ENCODE measurements around the gene TENT4A.

Gene TENT4A

GRCh38 chr5:6673031-6673430, 40.2 kb upstream of the TENT4A start (continued):
- no peak for TF ChIP-seq CSDC2 (CRISPR knock-in tag; IDR thresholded peaks at IDR 0.05)
- TF ChIP-seq ISL1 (CRISPR knock-in tag; IDR thresholded peaks at IDR 0.05), result no peak
- no peak for TF ChIP-seq RARB (CRISPR knock-in tag; IDR thresholded peaks at IDR 0.05)
- TF ChIP-seq ZC3H10 (CRISPR knock-in tag; IDR thresholded peaks at IDR 0.05), result no peak
- TF ChIP-seq ARNTL (CRISPR knock-in tag; IDR thresholded peaks at IDR 0.05; ENCODE audit: borderline replicate concordance, low read depth), result no peak
- no peak for TF ChIP-seq BACH2 (CRISPR knock-in tag; IDR thresholded peaks at IDR 0.05; ENCODE audit: borderline replicate concordance)
- TF ChIP-seq TSHZ2 (CRISPR knock-in tag; IDR thresholded peaks at IDR 0.05), result no peak

DNA sequence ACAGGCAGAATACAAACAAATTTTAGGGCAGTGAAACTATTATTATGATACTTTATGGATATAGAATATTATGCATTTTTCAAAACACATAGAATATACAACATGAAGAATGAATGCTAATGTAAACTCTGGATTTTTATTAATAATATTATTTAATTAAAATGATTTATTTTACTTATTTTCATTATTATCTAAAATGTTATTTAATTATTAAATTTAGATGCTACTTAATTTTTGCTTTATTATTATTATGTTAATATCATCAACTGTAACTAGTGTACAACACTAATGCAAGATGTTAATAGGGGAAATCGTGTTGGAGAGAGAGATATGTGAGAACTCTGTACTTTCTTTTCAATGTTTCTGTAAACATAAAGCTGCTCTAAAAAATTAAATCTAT, 39.3 kb upstream of the TENT4A start:
- no peak for ATAC-seq
- TF ChIP-seq ESRRG (CRISPR knock-in tag; IDR thresholded peaks at IDR 0.05) (no peak), ZC3H10 (CRISPR knock-in tag; IDR thresholded peaks at IDR 0.05) (no peak), CREB5 (CRISPR knock-in tag; IDR thresholded peaks at IDR 0.05; ENCODE audit: low read depth) (no peak), RARB (CRISPR knock-in tag; IDR thresholded peaks at IDR 0.05) (no peak)

DNA sequence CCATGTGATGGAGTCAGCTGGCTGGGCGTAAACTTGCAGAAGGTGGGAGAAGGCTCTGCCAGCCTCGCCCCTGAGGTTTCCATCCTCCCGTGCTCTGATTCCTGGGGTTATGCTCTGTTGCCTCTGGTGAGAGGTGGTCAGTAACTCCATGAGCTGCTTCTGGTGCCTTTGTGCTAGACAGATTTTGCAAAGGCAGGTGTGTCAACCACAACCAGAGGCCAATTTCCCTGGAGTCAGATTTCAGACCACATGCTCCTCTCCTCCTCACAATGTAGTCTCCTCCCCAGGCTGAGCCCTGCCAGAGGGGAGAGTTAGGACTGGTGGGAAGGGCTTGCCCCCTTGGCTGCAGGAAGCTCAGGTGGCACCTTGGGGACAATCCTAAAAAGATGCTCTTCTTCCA, 38.8 kb upstream of the TENT4A start:
- TF ChIP-seq, protein P1, sequence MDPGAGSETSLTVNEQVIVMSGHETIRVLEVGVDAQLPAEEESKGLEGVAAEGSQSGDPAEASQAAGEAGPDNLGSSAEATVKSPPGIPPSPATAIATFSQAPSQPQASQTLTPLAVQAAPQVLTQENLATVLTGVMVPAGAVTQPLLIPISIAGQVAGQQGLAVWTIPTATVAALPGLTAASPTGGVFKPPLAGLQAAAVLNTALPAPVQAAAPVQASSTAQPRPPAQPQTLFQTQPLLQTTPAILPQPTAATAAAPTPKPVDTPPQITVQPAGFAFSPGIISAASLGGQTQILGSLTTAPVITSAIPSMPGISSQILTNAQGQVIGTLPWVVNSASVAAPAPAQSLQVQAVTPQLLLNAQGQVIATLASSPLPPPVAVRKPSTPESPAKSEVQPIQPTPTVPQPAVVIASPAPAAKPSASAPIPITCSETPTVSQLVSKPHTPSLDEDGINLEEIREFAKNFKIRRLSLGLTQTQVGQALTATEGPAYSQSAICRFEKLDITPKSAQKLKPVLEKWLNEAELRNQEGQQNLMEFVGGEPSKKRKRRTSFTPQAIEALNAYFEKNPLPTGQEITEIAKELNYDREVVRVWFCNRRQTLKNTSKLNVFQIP (CRISPR knock-in tag; IDR thresholded peaks at IDR 0.05; ENCODE audit: borderline replicate concordance, low read depth), result no peak
- TF ChIP-seq TCF4 (CRISPR knock-in tag; IDR thresholded peaks at IDR 0.05; ENCODE audit: borderline replicate concordance) (no peak), ARNTL (CRISPR knock-in tag; IDR thresholded peaks at IDR 0.05; ENCODE audit: borderline replicate concordance, low read depth) (no peak), GLIS3 (CRISPR knock-in tag; IDR thresholded peaks at IDR 0.05) (no peak), ZC3H10 (CRISPR knock-in tag; IDR thresholded peaks at IDR 0.05) (no peak), PPARA (CRISPR knock-in tag; IDR thresholded peaks at IDR 0.05; ENCODE audit: borderline replicate concordance) (no peak), CREB5 (CRISPR knock-in tag; IDR thresholded peaks at IDR 0.05; ENCODE audit: low read depth) (no peak), ZNF8 (CRISPR knock-in tag; IDR thresholded peaks at IDR 0.05) (no peak), ISL1 (CRISPR knock-in tag; IDR thresholded peaks at IDR 0.05) (no peak), CSDC2 (CRISPR knock-in tag; IDR thresholded peaks at IDR 0.05) (no peak), TSHZ2 (CRISPR knock-in tag; IDR thresholded peaks at IDR 0.05) (no peak), ZNF565 (CRISPR knock-in tag; conservative IDR thresholded peaks at IDR 0.05; ENCODE audit: low read depth) (no peak)
- TF ChIP-seq, protein P2, sequence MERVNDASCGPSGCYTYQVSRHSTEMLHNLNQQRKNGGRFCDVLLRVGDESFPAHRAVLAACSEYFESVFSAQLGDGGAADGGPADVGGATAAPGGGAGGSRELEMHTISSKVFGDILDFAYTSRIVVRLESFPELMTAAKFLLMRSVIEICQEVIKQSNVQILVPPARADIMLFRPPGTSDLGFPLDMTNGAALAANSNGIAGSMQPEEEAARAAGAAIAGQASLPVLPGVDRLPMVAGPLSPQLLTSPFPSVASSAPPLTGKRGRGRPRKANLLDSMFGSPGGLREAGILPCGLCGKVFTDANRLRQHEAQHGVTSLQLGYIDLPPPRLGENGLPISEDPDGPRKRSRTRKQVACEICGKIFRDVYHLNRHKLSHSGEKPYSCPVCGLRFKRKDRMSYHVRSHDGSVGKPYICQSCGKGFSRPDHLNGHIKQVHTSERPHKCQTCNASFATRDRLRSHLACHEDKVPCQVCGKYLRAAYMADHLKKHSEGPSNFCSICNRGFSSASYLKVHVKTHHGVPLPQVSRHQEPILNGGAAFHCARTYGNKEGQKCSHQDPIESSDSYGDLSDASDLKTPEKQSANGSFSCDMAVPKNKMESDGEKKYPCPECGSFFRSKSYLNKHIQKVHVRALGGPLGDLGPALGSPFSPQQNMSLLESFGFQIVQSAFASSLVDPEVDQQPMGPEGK (CRISPR knock-in tag; IDR thresholded peaks at IDR 0.05; ENCODE audit: borderline replicate concordance), result no peak
- no peak for ATAC-seq
